GM19035 (cell line): ENCODE data around the gene GALNT12.

Source experiments
- ATAC-seq: cut with Tn5 transposase; IDR thresholded peaks from one replicate; pipeline ENCODE4 v1.9.1; 2021; ENCODE audit not compliant: unreplicated experiment

Gene GALNT12

GRCh38 chr9:98781588-98782383 lies 25.7 kb upstream of the GALNT12 start:
- ATAC-seq, result no peak

DNA sequence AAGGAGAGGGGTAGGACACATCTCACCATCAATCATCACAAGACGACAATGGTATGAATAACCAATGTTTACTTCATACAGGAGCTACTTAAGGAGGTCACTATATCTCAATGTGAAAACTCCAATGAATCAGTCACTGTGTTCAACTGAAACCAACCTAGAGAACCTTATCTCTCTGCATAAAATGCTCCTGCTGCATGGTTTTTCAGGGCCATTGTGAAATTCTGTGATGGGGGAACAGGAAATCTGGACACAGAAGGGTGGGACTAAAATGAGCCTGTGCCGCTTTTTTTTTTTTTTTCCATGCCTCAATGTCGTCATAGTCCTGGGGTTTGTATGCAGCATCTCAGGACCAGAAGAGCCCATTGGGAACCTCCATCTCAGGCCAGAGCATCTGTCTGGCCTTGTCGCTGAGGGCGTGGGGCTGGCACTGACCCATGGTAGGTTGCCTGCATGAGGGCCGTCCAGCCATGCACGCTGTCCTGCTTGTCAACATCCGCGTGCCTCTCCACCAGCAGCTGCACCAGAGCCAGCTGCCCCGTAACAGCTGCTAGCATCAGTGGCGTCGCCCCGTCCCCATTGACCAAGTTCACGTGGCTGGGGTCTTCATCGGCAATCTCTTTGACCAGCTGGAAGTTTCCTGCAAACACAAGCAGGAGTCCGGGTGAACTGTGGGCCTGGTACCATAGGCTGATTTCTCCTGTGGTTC lies 23.8 kb upstream of the GALNT12 start:
- ATAC-seq, result no peak

DNA sequence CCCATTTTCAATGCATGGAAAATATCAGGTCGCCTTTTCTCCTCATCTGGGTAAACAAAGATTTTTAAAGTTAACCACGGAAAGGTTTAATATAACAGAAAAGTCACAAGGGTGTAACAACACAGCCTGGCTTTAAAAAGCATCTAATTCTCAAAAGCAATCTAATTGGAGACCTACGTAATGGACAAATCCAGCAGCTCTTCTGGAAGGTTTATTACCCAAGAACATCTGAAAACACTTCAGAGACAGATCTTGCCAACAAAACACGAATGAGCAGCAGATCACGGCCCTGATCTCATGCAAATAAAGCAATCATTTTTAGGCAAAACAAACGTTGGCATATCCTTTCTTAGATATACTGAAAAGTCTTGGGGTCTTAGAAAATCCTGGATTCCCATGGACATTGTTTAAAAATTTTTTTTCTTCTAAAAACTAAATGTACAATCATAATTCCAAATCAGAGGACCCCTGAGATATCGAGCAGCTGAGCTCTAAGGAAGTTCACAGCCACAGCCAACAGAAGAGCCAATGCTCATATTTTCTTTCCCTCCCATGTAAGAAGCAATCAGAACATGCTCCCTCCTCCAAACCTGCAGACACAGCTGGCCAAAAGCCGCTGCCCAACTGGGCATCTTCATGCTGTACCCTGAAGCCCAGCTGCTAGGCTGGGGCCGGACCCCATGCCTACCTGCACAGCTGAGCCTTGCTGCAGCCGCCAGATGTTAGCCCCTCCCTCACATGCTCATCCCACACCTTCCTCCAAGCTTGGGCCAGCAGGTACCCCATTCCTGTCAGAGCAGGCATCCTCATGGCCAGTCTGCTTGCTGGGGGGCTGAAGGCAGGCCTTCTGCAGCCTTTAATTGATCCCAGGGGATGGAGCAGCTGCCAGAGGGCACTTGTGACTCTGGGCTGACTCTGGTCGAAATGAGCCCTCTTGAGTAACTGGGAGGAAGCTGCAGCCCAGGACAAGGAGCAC lies 22.4 kb upstream of the GALNT12 start:
- ATAC-seq, result no peak

DNA sequence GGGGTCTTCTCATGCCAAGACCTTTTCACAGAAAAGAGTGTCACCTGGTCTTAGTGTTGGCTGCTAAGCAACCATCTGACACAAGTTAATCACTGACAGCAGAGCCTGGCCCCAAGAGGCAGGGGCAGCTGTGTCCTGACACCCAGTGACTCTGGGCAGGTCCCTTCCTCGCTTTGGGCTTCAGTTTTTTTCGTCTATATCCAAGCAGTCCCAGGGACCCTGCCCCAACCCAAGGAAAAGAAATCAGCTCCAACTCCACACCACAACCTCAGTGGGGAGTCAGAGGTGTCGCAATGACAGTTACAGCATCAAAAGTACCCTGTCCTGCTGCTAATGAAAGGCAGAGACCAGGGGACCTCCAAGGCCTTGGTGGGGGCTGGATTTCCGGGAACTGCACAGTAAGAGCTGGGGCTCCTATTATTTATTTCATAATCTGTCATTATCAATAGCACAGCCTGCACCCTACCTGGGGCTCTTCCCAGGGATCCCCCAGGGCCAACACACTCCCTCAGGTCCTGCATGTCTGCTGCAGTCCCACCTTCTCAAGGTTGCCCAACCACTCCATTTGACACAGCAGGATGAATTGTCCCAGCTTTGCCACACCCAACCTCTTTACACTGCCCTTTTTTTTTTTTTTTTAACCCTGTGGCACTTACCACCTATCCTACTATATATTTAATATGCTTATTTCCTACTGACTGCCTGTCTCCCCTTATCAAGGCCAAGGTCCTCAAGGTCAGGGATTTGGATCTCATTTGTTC lies 20.5 kb upstream of the GALNT12 start:
- ATAC-seq, result no peak

- ATAC-seq, result no peak
Observed at GRCh38 chr9:98787766-98788335, 19.6 kb upstream of the GALNT12 start.

DNA sequence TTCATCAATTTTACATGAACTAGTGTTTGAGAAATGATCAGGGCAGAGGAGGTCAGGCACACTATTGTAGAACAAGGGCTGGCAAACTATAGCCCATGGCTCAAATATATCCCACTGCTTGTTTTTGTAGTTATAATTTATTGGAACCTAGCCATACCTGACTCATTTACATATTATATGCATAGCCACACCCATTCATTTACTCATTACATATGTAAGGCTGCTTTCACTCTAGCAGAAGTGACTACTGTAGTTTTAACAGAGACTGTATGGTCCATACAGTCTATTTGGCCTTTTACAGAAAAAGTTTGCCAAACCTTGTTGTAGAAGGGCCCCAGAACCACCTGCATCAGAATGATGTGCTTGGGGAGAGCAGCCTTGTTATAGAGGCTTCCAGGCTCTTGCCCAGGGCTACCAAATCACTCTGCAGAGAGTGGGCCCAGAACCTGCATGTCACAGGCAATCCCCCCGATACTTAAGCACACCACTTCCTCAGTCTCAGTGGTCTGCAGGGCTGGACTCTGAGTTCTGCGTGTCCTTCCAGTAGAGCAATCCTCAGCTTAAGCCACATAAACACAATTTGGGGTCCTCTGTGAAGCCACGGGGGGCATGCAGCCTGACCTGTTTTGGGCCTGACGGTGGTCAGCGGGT lies 17.9 kb upstream of the GALNT12 start:
- ATAC-seq, result no peak

GRCh38 chr9:98790134-98790841 lies 17.2 kb upstream of the GALNT12 start:
- ATAC-seq, result no peak

DNA sequence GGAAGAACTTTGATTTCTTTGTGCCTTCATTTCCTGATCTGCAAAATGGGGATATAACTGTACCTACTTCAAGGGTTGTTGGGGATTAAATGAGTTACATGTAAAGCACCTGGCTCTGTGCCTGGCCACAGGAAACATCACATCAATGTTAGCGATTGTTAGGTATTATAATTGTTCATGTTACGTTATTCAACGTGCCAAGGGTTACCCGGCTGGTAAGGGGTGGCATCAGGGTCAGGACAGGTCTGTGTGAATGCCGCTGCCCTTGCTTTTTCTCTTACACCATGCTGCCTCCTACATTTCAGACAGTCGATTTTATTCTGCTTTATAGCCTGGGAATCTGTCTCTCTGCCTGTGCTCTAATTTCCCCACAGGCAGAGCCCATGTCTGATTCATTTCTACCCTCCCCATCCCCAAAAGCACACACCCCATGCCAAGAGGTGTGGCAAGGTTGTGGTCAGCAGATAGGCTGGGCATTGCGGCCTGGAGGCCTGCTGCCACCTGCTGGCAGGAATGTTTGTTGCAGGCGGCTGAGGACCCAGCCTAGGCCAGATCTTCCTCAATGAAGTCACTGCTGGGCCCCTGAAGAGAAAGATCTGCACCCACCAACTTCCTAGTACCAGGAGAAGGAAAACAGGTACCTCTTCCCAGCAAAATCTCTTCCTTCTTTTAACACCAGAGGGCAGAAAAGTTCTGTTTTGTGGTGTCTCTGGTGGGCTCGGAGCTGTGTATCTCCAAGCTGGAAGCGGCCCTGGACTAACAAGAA lies 16.4 kb upstream of the GALNT12 start:
- ATAC-seq, result peak; percentile 56

GRCh38 chr9:98791608-98792490 lies 15.6 kb upstream of the GALNT12 start:
- ATAC-seq, result no peak

DNA sequence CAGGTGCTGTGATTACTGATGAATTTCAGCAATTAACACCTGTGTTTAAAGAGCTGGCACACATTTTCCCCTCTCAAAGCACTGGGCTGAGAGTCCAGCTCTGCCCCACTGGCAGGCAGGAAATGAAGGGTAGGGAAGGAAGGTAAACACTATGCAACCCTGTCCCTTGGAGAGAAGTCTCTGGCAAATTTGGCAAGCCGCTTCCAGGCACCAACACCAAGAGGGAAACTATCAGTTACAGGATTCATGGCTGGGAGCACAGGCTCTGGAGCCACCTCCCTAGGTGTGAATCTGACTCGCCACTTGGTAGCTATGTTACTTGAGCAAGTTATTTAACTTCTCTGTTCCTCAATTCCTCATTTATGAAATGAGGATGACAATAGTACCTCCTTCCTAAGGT lies 14.4 kb upstream of the GALNT12 start:
- ATAC-seq, result no peak

DNA sequence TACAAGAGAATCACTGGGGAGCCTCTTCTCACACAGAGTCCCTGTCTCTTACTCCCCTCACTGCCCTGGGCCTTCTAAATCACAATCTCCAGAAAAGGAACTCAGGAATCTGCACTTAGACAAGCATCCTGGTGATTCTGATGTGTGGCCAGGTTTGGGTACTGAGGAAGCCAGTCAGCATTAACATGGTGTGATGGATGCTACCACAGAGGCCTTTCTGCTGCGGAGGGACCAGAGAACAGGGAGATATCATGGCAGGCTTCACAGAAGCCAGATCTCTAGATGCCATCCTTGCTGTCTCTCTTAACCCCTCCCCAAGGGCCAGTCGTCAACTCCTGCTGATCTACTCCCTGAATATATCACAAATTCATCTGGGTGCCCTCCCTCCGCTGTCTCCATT lies 12.7 kb upstream of the GALNT12 start:
- no peak for ATAC-seq

GRCh38 chr9:98795295-98795955 lies 12.0 kb upstream of the GALNT12 start:
- no peak for ATAC-seq

DNA sequence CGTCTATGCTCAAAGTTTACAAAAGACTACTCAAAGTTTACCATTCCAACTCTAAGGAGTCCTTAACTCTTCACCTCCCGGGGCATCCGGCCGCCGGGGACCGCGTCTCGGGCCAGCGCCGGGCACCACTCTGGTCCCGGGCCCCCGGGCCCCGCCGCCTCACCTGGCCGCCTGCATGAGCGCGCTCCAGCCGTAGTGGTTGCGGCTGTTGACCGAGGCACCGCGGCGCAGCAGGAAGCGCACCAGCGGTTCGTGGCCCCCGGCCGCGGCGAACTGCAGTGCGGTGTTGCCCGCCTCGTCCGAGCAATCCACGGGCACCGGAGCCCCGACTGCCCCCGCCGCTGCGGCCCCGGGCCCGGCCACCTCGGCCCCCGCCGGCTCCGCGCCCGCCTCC lies 11.5 kb upstream of the GALNT12 start:
- peak; percentile 38 for ATAC-seq

DNA sequence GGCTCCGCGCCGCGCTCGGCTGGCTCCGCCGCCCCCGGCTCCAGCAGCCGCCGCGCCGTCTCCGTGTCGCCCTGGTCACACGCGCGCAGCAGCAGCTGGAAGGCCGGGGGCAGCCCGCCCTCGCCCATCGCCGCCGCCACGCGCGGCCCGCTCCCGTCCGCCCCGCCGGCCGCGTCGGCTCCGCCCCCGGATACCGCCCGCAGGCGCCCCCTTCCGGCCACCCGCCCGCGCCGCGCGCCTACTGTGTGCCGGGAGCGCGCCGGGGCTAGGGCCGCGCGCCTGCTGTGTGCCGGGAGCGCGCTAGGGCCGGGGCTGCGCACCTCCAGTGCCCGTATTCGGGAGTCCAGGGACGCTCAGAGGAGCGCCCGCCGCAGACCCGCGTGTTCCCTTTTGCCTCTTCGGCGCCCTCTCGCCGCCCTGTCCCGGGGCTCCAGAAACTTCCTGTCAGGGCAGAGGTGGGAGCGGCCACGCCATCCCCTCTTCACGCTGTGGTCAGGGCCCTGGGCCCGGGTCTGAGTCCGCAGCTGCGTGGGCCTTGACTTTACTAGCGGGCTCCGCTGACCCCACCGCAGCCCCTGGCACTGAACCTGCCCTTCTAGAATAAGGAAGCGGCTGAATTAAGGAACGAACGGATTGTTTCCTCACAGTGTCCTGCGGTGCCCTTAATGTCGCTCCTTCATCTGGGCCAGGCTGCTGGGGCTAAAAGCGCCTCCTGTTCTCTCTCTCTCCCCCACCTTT lies 10.9 kb upstream of the GALNT12 start, which contains the start of gene ANKS6:
TSS of gene ANKS6 (minus strand) at position 192 of the 738 bp plus-strand sequence. CDS start at position 128, 64 bp downstream.
- peak; percentile 88 for ATAC-seq

DNA sequence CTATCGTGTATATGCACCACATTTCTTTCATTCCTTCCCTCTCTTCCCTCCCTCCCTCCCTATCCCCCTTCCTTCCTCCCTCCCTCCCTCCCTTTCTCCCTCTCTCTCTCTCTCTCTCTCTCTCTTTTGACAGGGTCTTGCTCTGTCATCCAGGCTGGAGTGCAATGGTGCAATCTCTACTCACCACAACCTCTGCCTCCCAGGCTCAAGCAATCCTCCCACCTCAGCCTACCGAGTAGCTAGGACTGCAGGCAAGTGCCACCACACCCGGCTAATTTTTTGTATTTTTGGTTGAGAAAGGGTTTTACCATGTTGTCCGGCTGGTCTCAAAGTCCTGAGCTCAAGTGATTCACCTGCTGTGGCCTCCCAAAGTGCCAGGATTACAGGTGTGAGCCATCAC lies 10.0 kb upstream of the GALNT12 start:
- no peak for ATAC-seq

- no peak for ATAC-seq
Observed at GRCh38 chr9:98798254-98798653, 9.2 kb upstream of the GALNT12 start.
